Testis (tissue), 2 donors: Measurements from ENCODE around the gene MRPL4.

Experiments used
- CTCF ChIP-seq, 3 experiments: fragments of 450-650 bp in 2 of 3; fragments of 200-600 bp in 1 of 3; sonication (generic) in 1 of 3; IDR thresholded peaks; one replicate each; pipeline ENCODE4 v1.5.1; 2016 to 2019; ENCODE audit warnings: antibody characterized with exemption in 3 of 3, mild to moderate bottlenecking in 2 of 3, moderate library complexity in 1 of 3
- POLR2A ChIP-seq: fragments of 450-650 bp; IDR thresholded peaks from one replicate; pipeline ENCODE4 v1.6.1; 2017; ENCODE audit warnings: antibody characterized with exemption, mild to moderate bottlenecking, moderate library complexity

GRCh38 chr19:10254244-10254643 is 2.2 kb downstream of the MRPL4 start:
- TF ChIP-seq CTCF (IDR thresholded peaks at IDR 0.05) (no peak), POLR2A (no peak)
